ENCODE results near the gene IL12B.
A peak's percentile ranks its signal among the peaks of the same experiment; 100 is the strongest.

The IL12B gene

GRCh38 chr5:159337016-159337955 is 7.0 kb upstream of the IL12B start:
- no peak for TF ChIP-seq CTCF (IDR thresholded peaks at IDR 0.05)

- no peak for TF ChIP-seq CTCF (IDR thresholded peaks at IDR 0.05)
These were observed 6.3 kb upstream of the IL12B start for GRCh38 chr5:159336586-159336985.

- no peak for TF ChIP-seq CTCF (IDR thresholded peaks at IDR 0.05)
These were observed 3.2 kb upstream of the IL12B start for GRCh38 chr5:159333545-159333925.

GRCh38 chr5:159332800-159333544 is 2.7 kb upstream of the IL12B start:
- no peak for TF ChIP-seq CTCF (IDR thresholded peaks at IDR 0.05)

GRCh38 chr5:159331093-159331973 is 1.0 kb upstream of the IL12B start:
- TF ChIP-seq CTCF (IDR thresholded peaks at IDR 0.05) = peak; percentile 71

GRCh38 chr5:159324986-159325385 is 5.3 kb downstream of the IL12B start:
- TF ChIP-seq CTCF (IDR thresholded peaks at IDR 0.05) = no peak

Data from LNCAP (cell line).